Activated T-helper 1 cell treated with anti-CD3 and anti-CD28 coated beads, Interleukin-12 subunit alpha, Interleukin-12 subunit beta, Interleukin-2, Interleukin-4 antibody, amounts not matched to agents 30 ng/mL and 10 ng/mL and 1 ng/mL, durations not matched to agents 14 hours and 24 hours and 36 hours (primary cell): ENCODE data around the gene CES4A. TPM values are rescaled to one million over a fixed set of nuclear protein-coding genes. Genes with fewer than 3 reads are reported as not detected.
"Not testable (repeated sequence)": the region's sequence is repeated elsewhere in the genome, so short reads cannot be mapped to it uniquely, and the experiment has no call there.

Experiments used
- DNase-seq: peaks from one replicate; pipeline ENCODE4 v3.0.0; 2021; ENCODE audit warnings: low spot score
- H3K27ac Mint-ChIP-seq: one replicate; pipeline ENCODE4 v1.8.0; 2021; ENCODE audit warnings: mild to moderate bottlenecking, mixed read lengths
- H3K27me3 Mint-ChIP-seq: one replicate; pipeline ENCODE4 v1.8.0; 2022; ENCODE audit warnings: mild to moderate bottlenecking, moderate library complexity, mixed read lengths; ENCODE audit not compliant: insufficient read depth
- H3K36me3 Mint-ChIP-seq: one replicate; pipeline ENCODE4 v1.8.0; 2021; ENCODE audit warnings: low read depth, mixed read lengths
- H3K4me1 Mint-ChIP-seq: one replicate; pipeline ENCODE4 v1.8.0; 2021; ENCODE audit warnings: low read depth, mixed read lengths
- H3K4me3 Mint-ChIP-seq: one replicate; pipeline ENCODE4 v1.8.0; 2021; ENCODE audit warnings: mild to moderate bottlenecking, moderate library complexity, mixed read lengths
- H3K9me3 Mint-ChIP-seq: one replicate; pipeline ENCODE4 v1.8.0; 2021; ENCODE audit warnings: mixed read lengths
- intact Hi-C: fragments of 100-400 bp; cut with micrococcal nuclease; formaldehyde crosslinking; loops from one replicate; pipeline ENCODE4 v1.15.1; 2024
- total RNA-seq: library from RNA; stranded (reverse); gene quantifications from 2 replicates; pipeline ENCODE4 v1.2.3, GENCODE V29; 2022

The CES4A gene
- total RNA-seq, 1 donor from 2014 or later, result 33.2 TPM

DNA sequence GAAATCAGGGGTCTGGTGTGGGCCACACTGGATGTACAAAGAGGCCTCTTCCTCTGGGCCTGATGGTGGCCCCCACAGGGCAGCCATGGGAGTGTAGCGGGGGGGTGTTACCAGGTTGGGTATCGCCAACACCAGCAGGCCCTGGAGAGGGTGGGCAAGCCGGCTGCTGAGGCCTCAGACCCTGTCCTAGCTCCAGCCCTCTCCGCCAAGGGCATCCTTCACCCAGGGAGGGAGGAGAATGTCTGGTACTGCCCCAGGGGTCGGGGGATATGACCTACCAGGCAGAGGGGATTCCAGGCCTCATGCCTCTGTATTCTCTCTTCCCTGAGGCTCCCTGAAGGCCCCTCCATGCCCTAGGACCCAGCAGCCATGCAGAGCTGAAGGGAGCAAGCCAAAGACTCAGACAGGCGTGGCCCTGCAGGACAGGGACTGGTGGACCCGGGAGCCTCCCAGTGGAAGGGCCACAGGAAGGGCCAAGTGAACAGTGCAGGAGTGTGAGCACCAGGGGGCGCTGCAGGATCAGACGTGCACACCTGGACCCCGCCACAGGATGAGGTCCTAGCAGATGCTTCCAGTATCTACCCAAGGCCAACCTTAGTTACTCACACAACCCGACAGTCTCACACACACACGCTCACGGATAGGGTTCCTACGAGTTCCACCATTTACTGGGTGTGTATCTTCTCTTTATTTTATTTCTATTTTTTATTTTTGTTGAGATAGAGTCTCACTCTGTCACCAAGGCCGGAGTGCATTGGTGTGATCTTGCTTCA is 10.9 kb upstream of the CES4A start:
- intact Hi-C loops, result loop anchor here (1.0 to 2.0 kb wide), 8 partner anchors 23 to 208 kb away; partner anchors contain the start of genes FBXL8, PHAF1 and TRADD
- no peak overlapping the region for H3K4me3 Mint-ChIP-seq
- H3K9me3 Mint-ChIP-seq, result no peaks in the 10 kb centered on the region
- peak; percentile 83 for DNase-seq
- peaks cover 57% of the 10 kb centered on the region for H3K4me1 Mint-ChIP-seq
- H3K36me3 Mint-ChIP-seq, result peaks cover 1% of the 10 kb centered on the region
- H3K27me3 Mint-ChIP-seq, result no peaks in the 10 kb centered on the region
- peak overlapping the region; percentile 75 for H3K27ac Mint-ChIP-seq

DNA sequence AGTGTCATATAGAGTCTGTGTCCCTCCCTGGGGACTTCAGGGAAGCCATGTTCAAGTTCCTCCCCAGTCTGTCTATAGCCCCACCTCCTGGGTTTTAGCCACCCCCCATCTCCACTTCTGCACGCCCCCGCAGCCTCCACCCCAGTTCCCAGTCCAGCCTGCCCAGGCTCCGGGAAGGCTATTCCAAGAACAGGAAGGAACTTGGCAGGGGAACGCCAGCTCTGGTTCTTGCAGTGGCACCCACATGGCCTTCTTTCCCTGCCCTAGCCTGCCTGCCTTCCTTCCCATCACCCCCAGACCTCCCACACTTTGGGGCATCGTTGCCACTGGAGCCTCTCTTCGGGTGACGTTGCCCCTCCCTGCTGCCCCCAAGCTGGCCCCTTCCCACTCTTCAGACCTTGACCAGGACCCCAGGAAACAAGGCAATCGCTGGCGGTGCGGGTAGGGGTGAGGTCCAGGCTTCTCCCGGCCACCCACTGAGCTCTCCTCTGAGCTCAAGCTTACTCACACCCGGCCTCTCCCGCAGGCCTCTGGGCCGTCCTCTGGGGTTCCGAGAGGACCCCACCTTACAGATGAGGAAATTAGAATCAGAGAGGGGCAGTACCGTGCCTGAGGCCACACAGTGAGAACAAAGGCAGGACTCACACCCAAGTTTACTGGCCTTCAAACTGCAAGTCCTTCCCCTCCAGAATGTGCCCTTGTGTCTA is 9.2 kb upstream of the CES4A start:
- H3K9me3 Mint-ChIP-seq, result no peaks in the 10 kb centered on the region
- H3K4me1 Mint-ChIP-seq, result peaks cover 68% of the 10 kb centered on the region
- no peak overlapping the region for H3K4me3 Mint-ChIP-seq
- peaks cover 1% of the 10 kb centered on the region for H3K36me3 Mint-ChIP-seq
- H3K27me3 Mint-ChIP-seq, result no peaks in the 10 kb centered on the region
- no peak for DNase-seq
- H3K27ac Mint-ChIP-seq, result peak overlapping the region; percentile 18
- intact Hi-C loops, result no loop called here

- intact Hi-C loops, result no loop called here
- Mint-ChIP-seq H3K27me3 (no peaks in the 10 kb centered on the region), H3K4me3 (no peak overlapping the region), H3K27ac (peak overlapping the region; percentile 99), H3K9me3 (no peaks in the 10 kb centered on the region), H3K36me3 (peaks cover 9% of the 10 kb centered on the region), H3K4me1 (peaks cover 60% of the 10 kb centered on the region)
- DNase-seq, result no peak
These were observed 5.4 kb upstream of the CES4A start for GRCh38 chr16:66983033-66983432.

DNA sequence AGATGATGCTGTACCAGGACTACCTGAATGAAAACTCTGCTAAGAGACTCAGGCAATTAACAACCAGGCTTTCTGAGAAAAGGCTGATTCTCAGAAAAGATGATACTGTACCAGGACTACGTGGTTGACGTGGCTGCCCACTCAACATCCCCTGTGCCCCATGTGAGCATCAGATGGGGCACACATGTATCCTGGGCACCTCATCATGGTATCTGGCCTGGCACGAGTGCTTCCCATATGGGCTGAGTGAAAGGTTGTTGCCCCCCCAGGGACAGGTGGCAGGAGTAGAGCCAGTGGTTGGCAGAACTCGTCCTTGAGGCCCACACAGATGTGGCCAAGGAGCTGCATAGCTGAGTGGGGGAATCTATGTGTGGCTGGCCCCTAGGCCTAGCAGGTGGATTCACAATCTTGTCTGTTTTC is 3.5 kb upstream of the CES4A start:
- Mint-ChIP-seq H3K27me3 (no peaks in the 10 kb centered on the region), H3K4me3 (peak overlapping the region; percentile 59), H3K27ac (peak overlapping the region; percentile 99), H3K4me1 (peaks cover 53% of the 10 kb centered on the region), H3K36me3 (peaks cover 11% of the 10 kb centered on the region), H3K9me3 (no peaks in the 10 kb centered on the region)
- DNase-seq, result peak; percentile 51
- intact Hi-C loops, result loop anchor here (1.0 to 2.0 kb wide), 8 partner anchors 10 to 327 kb away; partner anchors contain the start of genes FBXL8, MATCAP1 and TRADD

DNA sequence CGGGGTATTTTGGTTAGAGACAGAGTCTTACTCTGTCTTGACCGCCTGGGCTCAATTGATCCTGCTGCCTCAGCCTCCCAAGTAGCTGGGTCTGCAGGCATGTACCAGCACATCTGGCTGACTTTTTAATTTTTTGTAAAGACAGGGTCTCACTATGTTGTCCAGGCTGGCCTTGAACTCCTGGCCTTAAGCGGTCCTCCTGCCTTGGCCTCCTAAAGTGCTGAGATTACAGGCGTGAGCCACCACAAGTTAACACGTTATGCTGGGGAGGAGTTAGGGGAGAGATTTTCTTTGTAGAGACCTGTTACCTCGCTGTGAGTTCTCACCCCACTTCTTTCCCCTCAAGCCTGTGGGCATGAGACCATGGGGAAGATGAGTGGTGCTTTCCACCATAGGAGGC is 1.8 kb upstream of the CES4A start:
- Mint-ChIP-seq H3K27ac (peak overlapping the region; percentile 87), H3K4me3 (no peak overlapping the region), H3K9me3 (no peaks in the 10 kb centered on the region), H3K27me3 (no peaks in the 10 kb centered on the region), H3K36me3 (peaks cover 11% of the 10 kb centered on the region), H3K4me1 (peaks cover 40% of the 10 kb centered on the region)
- intact Hi-C loops, result no loop called here
- DNase-seq, result no peak

DNA sequence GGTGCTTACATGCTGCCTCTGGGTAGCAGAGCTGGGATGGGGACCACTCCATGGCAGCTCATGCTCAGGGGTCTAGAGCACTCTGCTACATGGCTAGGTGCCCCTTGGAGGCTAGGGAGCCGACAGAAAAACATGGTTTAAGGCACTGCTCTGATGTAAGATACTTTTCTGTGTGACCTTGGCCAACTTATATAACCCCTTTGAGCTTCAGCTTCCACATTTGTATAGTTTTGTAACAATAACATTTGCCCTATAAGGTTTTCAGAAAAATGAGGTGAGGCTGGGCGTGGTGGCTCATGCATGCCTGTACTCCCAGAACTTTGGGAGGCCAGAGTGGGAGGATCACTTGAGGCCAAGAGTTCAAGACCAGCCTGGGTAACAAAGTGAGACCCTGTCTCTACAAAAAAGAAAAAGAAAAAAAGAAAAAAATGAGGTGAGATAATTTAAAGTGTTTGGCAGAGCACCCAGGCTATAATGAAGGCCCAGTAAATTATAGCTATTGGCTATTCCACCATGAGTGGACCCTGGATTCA is 3.2 kb downstream of the CES4A start:
- intact Hi-C loops, result no loop called here
- peaks cover 8% of the 10 kb centered on the region for H3K36me3 Mint-ChIP-seq
- no peak overlapping the region for H3K27ac Mint-ChIP-seq
- no peak overlapping the region for H3K4me3 Mint-ChIP-seq
- no peaks in the 10 kb centered on the region for H3K27me3 Mint-ChIP-seq
- no peak for DNase-seq
- H3K9me3 Mint-ChIP-seq, result no peaks in the 10 kb centered on the region
- peaks cover 6% of the 10 kb centered on the region for H3K4me1 Mint-ChIP-seq

DNA sequence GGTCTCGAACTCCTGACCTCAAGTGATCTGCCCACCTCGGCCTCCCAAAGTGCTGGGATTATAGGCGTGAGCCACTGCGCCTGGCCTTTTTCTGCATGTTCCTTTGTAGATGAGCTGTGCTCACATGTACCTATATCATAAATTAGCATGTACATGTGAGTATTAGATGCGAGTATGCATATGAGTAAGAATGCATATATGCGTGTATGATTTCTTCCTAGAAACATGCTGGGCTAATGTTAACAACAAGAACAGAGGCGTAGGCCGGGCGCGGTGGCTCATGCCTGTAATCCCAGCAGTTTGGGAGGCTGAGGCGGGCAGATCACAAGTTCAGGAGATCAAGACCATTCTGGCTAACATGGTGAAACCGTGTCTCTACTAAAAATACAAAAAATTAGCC is 5.2 kb downstream of the CES4A start:
- intact Hi-C loops, H3K4me1 Mint-ChIP-seq: not testable (repeated sequence)

DNA sequence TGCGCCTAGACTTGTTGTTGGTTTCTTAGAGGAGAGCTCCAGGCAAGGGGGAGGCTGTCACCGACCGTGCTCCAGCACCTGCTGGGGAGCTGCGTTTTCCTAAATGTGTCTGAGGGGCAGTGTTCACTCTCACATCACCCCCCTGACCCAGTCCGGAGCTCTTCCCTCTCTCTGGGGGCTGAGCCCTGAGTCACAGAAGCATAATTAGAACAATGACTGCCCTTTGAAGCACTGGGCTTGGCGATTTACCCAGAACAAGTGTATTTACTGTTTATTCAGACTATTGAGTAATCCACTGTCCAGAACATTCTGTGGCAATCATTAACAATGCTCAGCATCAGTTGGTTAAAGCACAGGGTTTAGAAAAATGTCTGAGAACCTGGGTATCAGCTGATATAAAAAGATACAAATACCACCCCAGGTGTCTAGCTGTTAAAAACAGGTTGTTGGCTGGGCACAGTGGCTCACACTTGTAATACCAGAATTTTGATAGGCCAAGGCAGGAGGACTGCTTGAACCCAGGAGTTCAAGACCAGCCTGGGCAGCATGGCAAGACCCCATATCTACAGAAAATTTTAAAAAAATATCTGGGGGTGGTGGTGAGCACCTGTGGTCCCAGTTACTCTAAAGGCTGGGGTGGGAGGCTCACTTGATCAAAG is 8.1 kb downstream of the CES4A start:
- no peaks in the 10 kb centered on the region for H3K36me3 Mint-ChIP-seq
- H3K4me3 Mint-ChIP-seq, result no peak overlapping the region
- DNase-seq, result no peak
- intact Hi-C loops, result no loop called here
- H3K9me3 Mint-ChIP-seq, result no peaks in the 10 kb centered on the region
- H3K4me1 Mint-ChIP-seq, result peaks cover 25% of the 10 kb centered on the region
- H3K27ac Mint-ChIP-seq, result no peak overlapping the region
- no peaks in the 10 kb centered on the region for H3K27me3 Mint-ChIP-seq

More for the DNA sequence above, 5.2 kb downstream of the CES4A start:
- not testable (repeated sequence) for H3K27ac Mint-ChIP-seq, H3K4me3 Mint-ChIP-seq, DNase-seq, H3K36me3 Mint-ChIP-seq, H3K9me3 Mint-ChIP-seq, H3K27me3 Mint-ChIP-seq

- no peak overlapping the region for H3K4me3 Mint-ChIP-seq
- H3K27me3 Mint-ChIP-seq, result no peaks in the 10 kb centered on the region
- peaks cover 30% of the 10 kb centered on the region for H3K4me1 Mint-ChIP-seq
- no peak for DNase-seq
- H3K27ac Mint-ChIP-seq, result no peak overlapping the region
- intact Hi-C loops, result no loop called here
- H3K9me3 Mint-ChIP-seq, result no peaks in the 10 kb centered on the region
- H3K36me3 Mint-ChIP-seq, result peaks cover 4% of the 10 kb centered on the region
These were observed 8.6 kb downstream of the CES4A start for GRCh38 chr16:66996983-66997358.

GRCh38 chr16:67000384-67001351 is 12.3 kb downstream of the CES4A start:
- H3K27ac Mint-ChIP-seq, result peak overlapping the region; percentile 88
- peak; percentile 55 for DNase-seq
- no peaks in the 10 kb centered on the region for H3K9me3 Mint-ChIP-seq
- H3K27me3 Mint-ChIP-seq, result no peaks in the 10 kb centered on the region
- H3K4me1 Mint-ChIP-seq, result peaks cover 45% of the 10 kb centered on the region
- H3K4me3 Mint-ChIP-seq, result peak overlapping the region; percentile 76
- peaks cover 25% of the 10 kb centered on the region for H3K36me3 Mint-ChIP-seq
- intact Hi-C loops, result loop anchor here (1.0 kb wide), 4 partner anchors 12 to 29 kb away; partner anchors contain the start of genes CBFB and CES4A

- peak overlapping the region; percentile 41 for H3K4me3 Mint-ChIP-seq
- H3K36me3 Mint-ChIP-seq, result peaks cover 32% of the 10 kb centered on the region
- H3K9me3 Mint-ChIP-seq, result no peaks in the 10 kb centered on the region
- no peaks in the 10 kb centered on the region for H3K27me3 Mint-ChIP-seq
- no peak for DNase-seq
- H3K27ac Mint-ChIP-seq, result peak overlapping the region; percentile 59
- peaks cover 45% of the 10 kb centered on the region for H3K4me1 Mint-ChIP-seq
- intact Hi-C loops, result loop anchor here (1.0 kb wide), 1 partner anchor 12 kb away; no protein-coding TSS in a partner anchor
These were observed 13.3 kb downstream of the CES4A start for GRCh38 chr16:67001726-67002125.
